ENCODE measurements around the gene PROZ.

PROZ gene

GRCh38 chr13:113139577-113139976, 18.9 kb upstream of the PROZ start:
- H3K4me3 ChIP-seq (ENCODE audit: low read length): no peak overlapping the region
- DNase-seq (ENCODE audit: low read depth): no peak
- TF ChIP-seq, protein P1, sequence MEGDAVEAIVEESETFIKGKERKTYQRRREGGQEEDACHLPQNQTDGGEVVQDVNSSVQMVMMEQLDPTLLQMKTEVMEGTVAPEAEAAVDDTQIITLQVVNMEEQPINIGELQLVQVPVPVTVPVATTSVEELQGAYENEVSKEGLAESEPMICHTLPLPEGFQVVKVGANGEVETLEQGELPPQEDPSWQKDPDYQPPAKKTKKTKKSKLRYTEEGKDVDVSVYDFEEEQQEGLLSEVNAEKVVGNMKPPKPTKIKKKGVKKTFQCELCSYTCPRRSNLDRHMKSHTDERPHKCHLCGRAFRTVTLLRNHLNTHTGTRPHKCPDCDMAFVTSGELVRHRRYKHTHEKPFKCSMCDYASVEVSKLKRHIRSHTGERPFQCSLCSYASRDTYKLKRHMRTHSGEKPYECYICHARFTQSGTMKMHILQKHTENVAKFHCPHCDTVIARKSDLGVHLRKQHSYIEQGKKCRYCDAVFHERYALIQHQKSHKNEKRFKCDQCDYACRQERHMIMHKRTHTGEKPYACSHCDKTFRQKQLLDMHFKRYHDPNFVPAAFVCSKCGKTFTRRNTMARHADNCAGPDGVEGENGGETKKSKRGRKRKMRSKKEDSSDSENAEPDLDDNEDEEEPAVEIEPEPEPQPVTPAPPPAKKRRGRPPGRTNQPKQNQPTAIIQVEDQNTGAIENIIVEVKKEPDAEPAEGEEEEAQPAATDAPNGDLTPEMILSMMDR (conservative IDR thresholded peaks at IDR 0.05; ENCODE audit: low read length): no peak

DNA sequence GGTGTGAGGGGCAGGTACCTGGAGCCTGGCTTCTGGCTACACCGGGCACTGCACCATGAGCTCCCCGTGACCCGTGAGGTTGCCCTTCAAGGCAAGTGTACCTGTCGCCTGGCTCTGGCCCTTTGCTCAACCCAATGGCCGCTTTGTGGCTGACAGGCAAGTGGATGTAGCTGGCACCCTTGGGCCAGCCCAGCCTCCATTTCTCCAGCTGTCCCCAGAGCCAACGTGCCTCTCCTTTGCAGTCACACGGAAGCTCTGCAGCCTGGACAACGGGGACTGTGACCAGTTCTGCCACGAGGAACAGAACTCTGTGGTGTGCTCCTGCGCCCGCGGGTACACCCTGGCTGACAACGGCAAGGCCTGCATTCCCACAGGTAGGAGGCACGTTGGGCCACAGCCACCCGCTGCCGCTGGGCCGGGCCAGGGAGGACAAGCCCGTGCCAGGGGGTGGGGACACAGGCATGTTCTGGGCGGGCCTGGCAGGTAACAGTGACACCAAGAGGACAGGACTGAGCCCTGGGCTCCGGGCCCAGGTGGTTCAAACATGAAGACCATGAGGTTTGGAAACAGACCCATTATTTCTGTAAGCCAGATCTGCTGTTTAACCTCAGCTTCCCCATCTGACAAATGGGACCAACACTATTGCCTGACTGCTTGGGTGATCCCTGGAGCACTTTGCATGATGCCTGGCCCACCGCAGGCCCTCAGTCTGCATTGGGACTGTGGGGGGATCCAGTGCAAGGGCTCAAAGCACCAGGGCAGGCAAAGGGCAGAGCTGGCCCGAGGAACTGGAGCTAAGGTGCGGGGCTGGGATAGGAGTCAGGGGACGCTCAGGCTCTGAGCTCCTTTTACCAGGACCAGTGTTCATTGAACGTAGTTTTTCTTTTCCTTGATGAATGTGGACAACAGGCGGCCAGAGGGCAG, 17.5 kb upstream of the PROZ start:
- no peak overlapping the region for H3K4me3 ChIP-seq (ENCODE audit: low read length)
- no peak for DNase-seq (ENCODE audit: low read depth)
- TF ChIP-seq, protein P1 (conservative IDR thresholded peaks at IDR 0.05; ENCODE audit: low read length): no peak

GRCh38 chr13:113141601-113141970, 16.9 kb upstream of the PROZ start:
- TF ChIP-seq, protein P1 (conservative IDR thresholded peaks at IDR 0.05; ENCODE audit: low read length): no peak
- DNase-seq (ENCODE audit: low read depth): no peak
- no peak overlapping the region for H3K4me3 ChIP-seq (ENCODE audit: low read length)

GRCh38 chr13:113142876-113143275, 15.6 kb upstream of the PROZ start:
- DNase-seq (ENCODE audit: low read depth): no peak
- H3K4me3 ChIP-seq (ENCODE audit: low read length): no peak overlapping the region
- TF ChIP-seq, protein P1 (conservative IDR thresholded peaks at IDR 0.05; ENCODE audit: low read length): no peak

- DNase-seq (ENCODE audit: low read depth): no peak
- TF ChIP-seq, protein P1 (conservative IDR thresholded peaks at IDR 0.05; ENCODE audit: low read length): no peak
- H3K4me3 ChIP-seq (ENCODE audit: low read length): no peak overlapping the region
These were observed 14.8 kb upstream of the PROZ start for GRCh38 chr13:113143466-113144254.

GRCh38 chr13:113144255-113144629, 14.2 kb upstream of the PROZ start:
- H3K4me3 ChIP-seq (ENCODE audit: low read length): no peak overlapping the region
- TF ChIP-seq, protein P1 (conservative IDR thresholded peaks at IDR 0.05; ENCODE audit: low read length): no peak
- DNase-seq (ENCODE audit: low read depth): no peak

Data from AG10803 (cell line).